Stimulated activated CD4-positive, alpha-beta T cell treated with anti-CD3 and anti-CD28 coated beads, Interleukin-12 subunit alpha, Interleukin-12 subunit beta, amount 100 ng/mL, for 24 hours (primary cell): ENCODE results near the gene COPG2.
"Not testable (repeated sequence)": the region's sequence is repeated elsewhere in the genome, so short reads cannot be mapped to it uniquely, and the experiment has no call there.

ENCODE experiments used
- DNase-seq, 2 experiments: peaks; one replicate each; pipeline ENCODE4 v3.0.0-alpha.2; 2020; ENCODE audit warnings: low read depth in 2 of 2

Gene COPG2

GRCh38 chr7:130650611-130651120 is 17.9 kb downstream of the COPG2 start:
- DNase-seq: no peak

GRCh38 chr7:130649004-130649790 is 19.4 kb downstream of the COPG2 start:
- DNase-seq: peak in 1 of 2 experiments; percentile 6

- no peak for DNase-seq
Measured at GRCh38 chr7:130648580-130648979, 20.0 kb downstream of the COPG2 start.

GRCh38 chr7:130642383-130642782 is 26.2 kb downstream of the COPG2 start:
- DNase-seq: no peak

- DNase-seq: no peak
Measured at GRCh38 chr7:130641497-130641896, 27.1 kb downstream of the COPG2 start.

DNA sequence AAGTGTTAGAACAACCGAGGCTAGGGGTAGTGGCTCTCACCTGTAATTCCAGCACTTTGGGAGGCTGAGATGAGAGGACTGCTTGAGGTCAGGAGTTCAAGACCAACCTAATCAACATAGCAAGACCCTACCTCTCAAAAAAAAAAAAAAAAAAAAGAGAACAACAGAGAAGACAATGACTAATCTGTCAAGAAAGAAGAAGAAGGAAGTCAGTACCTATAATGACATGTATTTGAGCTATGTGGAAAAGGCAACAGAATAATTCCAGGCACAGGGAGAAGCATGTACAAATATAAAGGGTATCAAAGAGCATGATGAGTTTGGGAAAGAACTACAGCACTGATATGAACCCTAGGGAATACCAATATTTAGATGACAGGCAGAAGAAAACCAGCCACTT is 27.5 kb downstream of the COPG2 start:
- DNase-seq: no peak

DNA sequence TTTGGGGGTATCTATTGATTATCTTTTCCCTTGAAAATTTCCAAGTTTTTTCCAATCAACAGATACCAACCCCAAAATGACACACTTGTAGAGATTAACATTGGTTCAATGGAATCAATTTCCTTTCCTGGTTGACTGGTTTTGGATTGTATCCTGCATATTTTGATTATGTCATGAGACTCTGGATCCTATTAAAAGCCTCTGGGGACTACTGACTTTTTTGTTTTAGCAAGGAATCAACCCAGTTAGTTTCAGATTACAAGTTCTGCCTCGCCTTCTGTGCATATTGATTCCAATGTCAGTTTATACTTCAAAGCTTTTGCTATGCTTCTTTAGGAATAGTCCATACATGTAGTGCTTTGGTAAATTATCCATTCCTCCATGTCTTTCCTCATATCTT is 29.2 kb downstream of the COPG2 start:
- DNase-seq: no peak

DNA sequence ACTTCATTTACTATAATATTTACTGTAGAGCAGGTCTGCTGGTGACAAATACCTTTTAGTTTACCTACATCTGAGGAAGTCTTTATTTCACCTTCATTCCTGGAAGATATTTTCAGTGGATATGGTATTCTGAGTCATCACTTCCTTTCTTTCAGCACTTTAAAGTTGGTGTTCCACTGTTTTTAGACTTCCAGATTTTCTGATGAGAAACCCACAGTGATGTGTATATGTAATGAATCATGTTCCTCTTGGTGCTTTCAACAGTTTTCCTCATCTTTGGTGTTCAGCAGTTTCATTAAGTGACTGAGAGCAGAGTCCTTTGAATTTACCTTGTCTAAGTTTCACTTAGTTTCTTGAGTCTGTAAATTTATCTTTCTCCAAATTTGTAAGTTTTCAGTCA is 36.4 kb downstream of the COPG2 start:
- DNase-seq: no peak

- DNase-seq: no peak
Measured at GRCh38 chr7:130628901-130629300, 39.6 kb downstream of the COPG2 start.

GRCh38 chr7:130627775-130628174 is 40.8 kb downstream of the COPG2 start:
- DNase-seq: no peak

DNA sequence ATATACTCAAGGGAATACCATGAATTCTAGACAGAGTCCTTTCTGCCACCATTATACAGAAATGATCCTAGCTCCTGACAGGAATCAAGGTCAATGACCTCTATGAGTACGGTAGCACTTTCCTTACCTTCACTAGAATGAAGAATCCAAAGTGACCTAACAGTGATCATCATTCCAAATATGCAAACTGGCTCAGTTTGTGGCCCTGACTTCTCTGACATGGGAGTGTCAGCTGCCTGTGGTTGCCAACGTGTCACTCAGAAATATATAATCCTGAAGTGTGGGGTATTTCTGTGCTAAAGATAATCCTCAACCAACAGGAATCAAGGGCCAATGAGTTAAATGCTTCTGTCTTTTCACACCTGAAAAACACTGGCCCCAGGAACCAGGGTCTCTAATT is 45.7 kb downstream of the COPG2 start:
- no peak for DNase-seq

- no peak for DNase-seq
Measured at GRCh38 chr7:130615583-130615982, 53.0 kb downstream of the COPG2 start.

- no peak for DNase-seq
Measured at GRCh38 chr7:130614449-130614848, 54.1 kb downstream of the COPG2 start.

- DNase-seq: no peak
Measured at GRCh38 chr7:130611218-130611617, 57.3 kb downstream of the COPG2 start.

DNA sequence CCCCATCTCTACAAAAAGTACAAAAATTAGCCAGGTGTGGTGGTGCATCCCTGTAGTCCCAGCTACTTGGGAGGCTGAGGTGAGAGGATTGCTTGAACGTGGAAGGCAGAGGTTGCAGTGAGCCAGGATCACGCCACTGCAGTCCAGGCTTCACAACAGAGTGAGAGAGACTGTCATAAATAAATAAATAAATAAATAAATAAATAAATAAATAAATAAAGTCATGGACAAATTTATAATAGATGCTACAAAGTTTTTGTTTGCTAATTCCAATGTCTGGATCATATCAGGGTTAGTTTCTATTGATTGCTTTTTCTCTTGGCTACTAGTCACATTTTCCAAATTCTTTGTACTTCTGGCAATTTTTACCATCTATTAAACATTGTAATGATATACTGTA is 61.5 kb downstream of the COPG2 start:
- not testable (repeated sequence) for DNase-seq

DNA sequence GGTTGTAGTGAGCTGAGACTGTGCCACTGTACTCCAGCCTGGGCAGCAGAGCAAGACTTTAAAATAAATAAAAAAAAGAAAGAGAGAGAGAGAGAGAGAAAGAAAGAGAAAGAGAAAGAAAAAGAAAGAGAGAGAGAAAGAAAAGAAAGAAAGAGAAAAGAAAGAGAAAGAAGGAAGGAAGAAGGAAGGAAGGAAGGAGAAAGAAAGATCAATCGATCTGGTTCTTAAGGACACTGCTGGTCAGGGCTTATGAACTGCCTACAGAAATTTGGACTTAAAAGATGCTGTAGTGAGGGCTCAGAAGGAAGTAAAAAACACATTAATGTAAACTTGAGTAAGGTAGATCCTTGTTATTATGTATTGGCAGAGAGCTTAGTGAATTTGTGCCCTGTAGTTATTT is 62.4 kb downstream of the COPG2 start:
- no peak for DNase-seq

DNA sequence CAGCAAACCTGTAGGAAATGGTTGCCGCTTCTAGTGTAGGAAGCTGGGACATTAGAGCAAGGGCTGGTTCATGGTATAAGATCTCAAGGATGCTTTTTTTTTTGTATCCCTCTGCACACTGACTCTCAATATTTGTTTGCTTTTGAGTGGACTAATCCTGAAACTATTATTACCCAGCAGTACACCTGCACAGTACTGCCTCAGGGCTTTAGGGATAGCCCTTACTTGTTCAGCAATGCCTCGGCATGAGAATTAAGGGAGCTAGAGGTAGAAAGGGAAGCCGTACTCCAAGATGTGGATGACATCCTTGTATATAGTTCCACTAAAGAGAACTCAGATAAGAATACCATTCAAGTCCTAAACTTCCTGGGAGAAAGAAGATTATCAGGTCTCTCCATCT is 70.5 kb downstream of the COPG2 start:
- DNase-seq: no peak

DNA sequence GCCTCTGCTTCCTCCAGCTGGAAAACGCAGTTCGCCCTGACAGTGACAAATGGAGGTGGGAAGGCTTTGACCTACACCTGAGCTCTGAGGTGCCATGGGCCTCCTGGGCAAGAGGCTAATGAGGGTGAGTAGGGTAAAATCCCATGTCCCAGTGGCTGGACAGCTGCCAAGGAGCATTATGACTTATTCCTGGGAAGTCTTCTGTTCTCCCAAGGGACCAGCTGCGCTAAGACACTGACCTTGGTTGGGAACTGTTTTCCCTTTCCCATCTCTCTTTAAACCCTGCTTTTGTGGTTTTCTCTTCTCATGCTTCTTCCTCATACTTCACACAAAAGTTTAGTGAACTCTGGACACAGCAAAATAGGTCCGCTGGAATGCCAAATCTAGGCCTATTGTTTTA is 72.6 kb downstream of the COPG2 start:
- DNase-seq: no peak

- DNase-seq: no peak
Measured at GRCh38 chr7:130593033-130593432, 75.5 kb downstream of the COPG2 start.

GRCh38 chr7:130591464-130591863 is 77.1 kb downstream of the COPG2 start:
- not testable (repeated sequence) for DNase-seq

DNA sequence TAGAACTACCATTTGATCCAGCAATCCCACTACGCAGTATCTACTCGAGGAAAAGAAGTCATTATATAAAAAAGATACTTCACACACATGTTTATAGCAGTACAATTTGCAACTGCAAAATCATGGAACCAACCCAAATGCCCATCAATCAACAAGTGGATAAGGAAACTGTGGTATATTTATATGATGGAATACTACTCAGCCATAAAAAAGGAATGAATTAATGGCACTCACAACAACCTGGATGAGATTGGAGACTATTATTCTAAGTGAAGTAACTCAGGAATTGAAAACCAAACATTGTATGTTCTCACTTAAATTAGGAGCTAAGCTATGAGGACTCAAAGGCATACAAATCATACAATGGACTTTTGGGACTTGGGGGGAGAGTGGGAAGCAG is 82.6 kb downstream of the COPG2 start:
- not testable (repeated sequence) for DNase-seq

- DNase-seq: not testable (repeated sequence)
Measured at GRCh38 chr7:130575110-130575509, 93.4 kb downstream of the COPG2 start.

DNA sequence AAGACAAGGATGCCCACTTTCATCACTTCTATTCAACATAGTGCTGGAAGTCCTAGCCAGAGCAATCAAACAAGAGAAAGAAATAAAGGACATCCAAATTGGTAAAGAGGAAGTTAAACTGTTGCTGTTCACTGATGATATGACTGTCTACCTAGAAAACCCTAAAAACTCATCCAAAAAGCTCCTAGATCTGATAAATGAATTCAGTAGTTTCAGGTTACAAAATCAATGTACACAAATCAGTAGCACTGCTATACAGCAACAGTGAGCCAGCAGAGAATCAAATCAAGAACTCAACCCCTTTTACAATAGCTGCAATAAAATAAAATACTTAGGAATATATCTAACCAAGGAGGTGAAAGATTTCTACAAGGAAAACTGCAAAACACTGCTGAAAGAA is 98.4 kb downstream of the COPG2 start:
- not testable (repeated sequence) for DNase-seq

DNA sequence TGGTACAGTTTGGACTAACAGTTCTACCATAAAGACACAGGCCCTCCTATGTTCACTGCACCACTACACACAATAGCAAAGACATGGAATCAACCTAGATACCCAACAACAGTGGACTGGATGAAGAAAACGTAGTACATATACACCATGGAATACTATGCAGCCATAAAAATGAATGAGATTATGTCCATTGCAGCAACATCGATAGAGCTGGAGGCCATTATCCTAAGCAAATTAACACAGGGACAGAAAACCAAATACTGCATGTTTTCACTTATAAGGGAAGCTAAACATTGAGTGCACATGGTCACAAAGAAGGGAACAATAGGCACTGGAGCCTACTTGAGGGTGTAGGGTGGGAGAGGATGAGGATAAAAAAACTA is 101.7 kb downstream of the COPG2 start:
- no peak for DNase-seq
